ENCODE measurements around the gene OR10T2. TPM values are rescaled to one million over a fixed set of nuclear protein-coding genes. Genes with fewer than 3 reads are reported as not detected.

Gene OR10T2
- total and polyA plus RNA-seq, 2 experiments from 2014 or later: not detected

DNA sequence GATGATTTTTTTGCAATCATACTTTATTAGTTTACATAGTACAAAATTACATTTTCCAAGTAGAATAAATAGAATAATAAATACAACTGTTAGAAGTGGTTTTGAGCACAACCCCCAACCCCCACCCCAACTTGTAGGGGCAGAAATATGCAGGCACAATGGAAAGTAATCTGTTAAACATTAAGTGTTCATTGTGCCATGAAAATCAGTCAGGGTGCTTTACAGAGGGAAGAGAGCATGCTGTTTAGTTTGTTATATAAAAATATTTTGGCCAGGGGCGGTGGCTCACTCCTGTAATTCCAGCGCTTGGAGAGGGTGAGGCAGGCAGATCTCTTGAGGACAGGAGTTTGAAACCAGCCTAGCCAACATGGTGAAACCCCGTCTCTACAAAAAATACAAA, 2.6 kb downstream of the OR10T2 start:
- no peak overlapping the region for H3K27ac ChIP-seq
- DNase-seq (ENCODE audit: low spot score): no peak
- H3K9me2 ChIP-seq (replicated peaks; ENCODE audit: insufficient read depth): no peaks in the 10 kb centered on the region
- H3K79me2 ChIP-seq: no peaks in the 10 kb centered on the region
- TF ChIP-seq EZH2phosphoT487 (IDR thresholded peaks at IDR 0.05; ENCODE audit: low read depth, severe bottlenecking, unreplicated experiment) (no peak), EZH2 (IDR thresholded peaks at IDR 0.05; ENCODE audit: borderline replicate concordance) (no peak)
- TF ChIP-seq, protein P1, sequence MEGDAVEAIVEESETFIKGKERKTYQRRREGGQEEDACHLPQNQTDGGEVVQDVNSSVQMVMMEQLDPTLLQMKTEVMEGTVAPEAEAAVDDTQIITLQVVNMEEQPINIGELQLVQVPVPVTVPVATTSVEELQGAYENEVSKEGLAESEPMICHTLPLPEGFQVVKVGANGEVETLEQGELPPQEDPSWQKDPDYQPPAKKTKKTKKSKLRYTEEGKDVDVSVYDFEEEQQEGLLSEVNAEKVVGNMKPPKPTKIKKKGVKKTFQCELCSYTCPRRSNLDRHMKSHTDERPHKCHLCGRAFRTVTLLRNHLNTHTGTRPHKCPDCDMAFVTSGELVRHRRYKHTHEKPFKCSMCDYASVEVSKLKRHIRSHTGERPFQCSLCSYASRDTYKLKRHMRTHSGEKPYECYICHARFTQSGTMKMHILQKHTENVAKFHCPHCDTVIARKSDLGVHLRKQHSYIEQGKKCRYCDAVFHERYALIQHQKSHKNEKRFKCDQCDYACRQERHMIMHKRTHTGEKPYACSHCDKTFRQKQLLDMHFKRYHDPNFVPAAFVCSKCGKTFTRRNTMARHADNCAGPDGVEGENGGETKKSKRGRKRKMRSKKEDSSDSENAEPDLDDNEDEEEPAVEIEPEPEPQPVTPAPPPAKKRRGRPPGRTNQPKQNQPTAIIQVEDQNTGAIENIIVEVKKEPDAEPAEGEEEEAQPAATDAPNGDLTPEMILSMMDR (IDR thresholded peaks at IDR 0.05; ENCODE audit: poor library complexity): no peak
- WGBS (ENCODE audit: low lambda C conversion rate, missing lambda C conversion rate): 84% methylated on average over 3 of the region's 3 CpGs
- H3K9me3 ChIP-seq (ENCODE audit: low read depth): no peaks in the 10 kb centered on the region
- H3K4me2 ChIP-seq: no peak overlapping the region
- H4K20me1 ChIP-seq (ENCODE audit: insufficient read depth, poor library complexity, severe bottlenecking): no peaks in the 10 kb centered on the region
- H3K4me3 ChIP-seq: no peak overlapping the region
- no peaks in the 10 kb centered on the region for H3K4me1 ChIP-seq (ENCODE audit: insufficient read depth)
- H2AFZ ChIP-seq: no peak overlapping the region
- H3K27me3 ChIP-seq: no peaks in the 10 kb centered on the region
- H3K36me3 ChIP-seq (replicated peaks; ENCODE audit: insufficient read depth, low read depth): no peaks in the 10 kb centered on the region

DNA sequence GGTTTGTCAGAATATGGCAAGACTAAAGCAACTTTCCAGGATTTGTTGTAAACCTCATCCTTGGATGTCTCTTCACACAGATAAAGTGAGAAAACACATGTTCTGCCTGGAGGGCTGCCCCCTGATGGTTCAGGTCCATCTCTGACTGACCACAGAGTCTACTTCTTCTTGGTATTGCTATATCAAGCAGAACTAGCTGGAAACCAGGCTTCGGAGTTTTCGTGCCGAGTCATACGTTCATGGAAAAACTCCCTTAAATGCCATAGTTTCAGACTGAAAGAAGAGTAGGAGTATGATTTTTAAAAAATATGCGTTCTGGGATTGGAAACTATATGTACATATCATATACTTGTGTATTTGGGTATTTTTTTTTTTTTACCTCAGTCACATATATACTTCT, 5.8 kb downstream of the OR10T2 start:
- WGBS (ENCODE audit: low lambda C conversion rate, missing lambda C conversion rate): 96% methylated on average over 5 of the region's 5 CpGs
- H3K27ac ChIP-seq: no peak overlapping the region
- H2AFZ ChIP-seq: no peak overlapping the region

DNA sequence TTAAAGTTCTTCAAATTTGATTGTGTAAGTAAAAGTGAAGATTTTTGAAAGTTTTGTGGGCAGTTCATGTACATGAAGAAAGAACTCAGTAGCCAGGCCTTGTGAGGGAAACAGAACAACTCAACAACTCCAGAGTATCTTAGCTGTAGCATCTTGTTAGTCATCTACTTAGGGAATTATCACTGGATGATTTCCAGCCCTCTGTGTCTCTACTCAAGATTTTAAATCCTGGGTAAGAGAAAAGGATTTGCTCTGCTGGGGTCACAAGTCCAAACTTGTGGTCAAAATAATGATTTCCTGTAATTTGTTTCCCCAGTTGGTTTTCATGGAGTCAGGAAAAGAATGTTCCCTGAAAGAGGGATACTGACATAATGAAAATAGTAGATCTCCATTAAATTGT, 8.2 kb downstream of the OR10T2 start:
- Histone ChIP-seq H3K27me3 (no peaks in the 10 kb centered on the region), H3K27ac (no peak overlapping the region), H3K4me1 (ENCODE audit: insufficient read depth) (no peaks in the 10 kb centered on the region), H3K4me2 (no peak overlapping the region), H3K36me3 (replicated peaks; ENCODE audit: insufficient read depth, low read depth) (no peaks in the 10 kb centered on the region), H2AFZ (no peak overlapping the region), H3K4me3 (no peak overlapping the region), H4K20me1 (ENCODE audit: insufficient read depth, poor library complexity, severe bottlenecking) (no peaks in the 10 kb centered on the region), H3K9me2 (replicated peaks; ENCODE audit: insufficient read depth) (no peaks in the 10 kb centered on the region), H3K79me2 (no peaks in the 10 kb centered on the region), H3K9me3 (ENCODE audit: low read depth) (no peaks in the 10 kb centered on the region)
- no peak for TF ChIP-seq EZH2phosphoT487 (IDR thresholded peaks at IDR 0.05; ENCODE audit: low read depth, severe bottlenecking, unreplicated experiment)
- no peak for TF ChIP-seq EZH2 (IDR thresholded peaks at IDR 0.05; ENCODE audit: borderline replicate concordance)
- TF ChIP-seq, protein P1 (IDR thresholded peaks at IDR 0.05; ENCODE audit: poor library complexity): no peak
- no peak for DNase-seq (ENCODE audit: low spot score)

More for the DNA sequence above, 5.8 kb downstream of the OR10T2 start:
- TF ChIP-seq, protein P1 (IDR thresholded peaks at IDR 0.05; ENCODE audit: poor library complexity): no peak
- TF ChIP-seq EZH2 (IDR thresholded peaks at IDR 0.05; ENCODE audit: borderline replicate concordance): no peak
- TF ChIP-seq EZH2phosphoT487 (IDR thresholded peaks at IDR 0.05; ENCODE audit: low read depth, severe bottlenecking, unreplicated experiment): no peak
- H3K4me2 ChIP-seq: no peak overlapping the region
- no peaks in the 10 kb centered on the region for H3K9me3 ChIP-seq (ENCODE audit: low read depth)
- no peak for DNase-seq (ENCODE audit: low spot score)
- H3K36me3 ChIP-seq (replicated peaks; ENCODE audit: insufficient read depth, low read depth): no peaks in the 10 kb centered on the region
- no peaks in the 10 kb centered on the region for H4K20me1 ChIP-seq (ENCODE audit: insufficient read depth, poor library complexity, severe bottlenecking)
- no peak overlapping the region for H3K4me3 ChIP-seq
- no peaks in the 10 kb centered on the region for H3K9me2 ChIP-seq (replicated peaks; ENCODE audit: insufficient read depth)
- H3K79me2 ChIP-seq: no peaks in the 10 kb centered on the region
- H3K27me3 ChIP-seq: no peaks in the 10 kb centered on the region
- no peaks in the 10 kb centered on the region for H3K4me1 ChIP-seq (ENCODE audit: insufficient read depth)

- no peak overlapping the region for H3K4me3 ChIP-seq
- DNase-seq (ENCODE audit: low spot score): no peak
- H3K9me2 ChIP-seq (replicated peaks; ENCODE audit: insufficient read depth): no peaks in the 10 kb centered on the region
- no peaks in the 10 kb centered on the region for H4K20me1 ChIP-seq (ENCODE audit: insufficient read depth, poor library complexity, severe bottlenecking)
- no peak overlapping the region for H3K4me2 ChIP-seq
- no peaks in the 10 kb centered on the region for H3K79me2 ChIP-seq
- no peaks in the 10 kb centered on the region for H3K4me1 ChIP-seq (ENCODE audit: insufficient read depth)
- no peak overlapping the region for H3K27ac ChIP-seq
- no peaks in the 10 kb centered on the region for H3K36me3 ChIP-seq (replicated peaks; ENCODE audit: insufficient read depth, low read depth)
- H3K27me3 ChIP-seq: no peaks in the 10 kb centered on the region
- TF ChIP-seq, protein P1 (IDR thresholded peaks at IDR 0.05; ENCODE audit: poor library complexity): no peak
- TF ChIP-seq EZH2phosphoT487 (IDR thresholded peaks at IDR 0.05; ENCODE audit: low read depth, severe bottlenecking, unreplicated experiment): no peak
- no peak for TF ChIP-seq EZH2 (IDR thresholded peaks at IDR 0.05; ENCODE audit: borderline replicate concordance)
- 41% methylated on average over 1 of the region's 1 CpG for WGBS (ENCODE audit: low lambda C conversion rate, missing lambda C conversion rate)
- H3K9me3 ChIP-seq (ENCODE audit: low read depth): no peaks in the 10 kb centered on the region
- no peak overlapping the region for H2AFZ ChIP-seq
These were observed 8.9 kb downstream of the OR10T2 start for GRCh38 chr1:158390331-158390730.

All from hepatocyte (in vitro differentiated cells).